SHP77 (cell line): ENCODE results near the gene NMUR1.

Experiments used
- DNase-seq, 2 experiments: peaks; one replicate each; lab custom pipeline; 2025; lab: John Stamatoyannopoulos, UW

NMUR1 gene

GRCh38 chr2:231552752-231553151, 22.5 kb upstream of the NMUR1 start:
- DNase-seq, result no peak

GRCh38 chr2:231549446-231550239, 19.4 kb upstream of the NMUR1 start:
- DNase-seq, result no peak

- no peak for DNase-seq
Measured at GRCh38 chr2:231548752-231549151, 18.5 kb upstream of the NMUR1 start.

- DNase-seq, result no peak
Measured at GRCh38 chr2:231547315-231548110, 17.3 kb upstream of the NMUR1 start.

GRCh38 chr2:231546014-231546715, 15.9 kb upstream of the NMUR1 start:
- no peak for DNase-seq

- no peak for DNase-seq
Measured at GRCh38 chr2:231545105-231545902, 15.1 kb upstream of the NMUR1 start.

GRCh38 chr2:231542136-231542535, 11.9 kb upstream of the NMUR1 start:
- DNase-seq, result no peak

GRCh38 chr2:231541645-231542044, 11.4 kb upstream of the NMUR1 start:
- peak in 1 of 2 experiments; percentile 27 for DNase-seq

GRCh38 chr2:231539991-231540390, 9.7 kb upstream of the NMUR1 start:
- no peak for DNase-seq

- no peak for DNase-seq
Measured at GRCh38 chr2:231535961-231536360, 5.7 kb upstream of the NMUR1 start.

- DNase-seq, result no peak
Measured at GRCh38 chr2:231533777-231534125, 3.5 kb upstream of the NMUR1 start.

- no peak for DNase-seq
Measured at GRCh38 chr2:231533086-231533776, 3.0 kb upstream of the NMUR1 start.

- no peak for DNase-seq
Measured at GRCh38 chr2:231532756-231533035, 2.5 kb upstream of the NMUR1 start.

- no peak for DNase-seq
Measured at GRCh38 chr2:231531883-231532755, 1.9 kb upstream of the NMUR1 start.

- no peak for DNase-seq
Measured at GRCh38 chr2:231531466-231531865, 1.2 kb upstream of the NMUR1 start.

GRCh38 chr2:231528636-231529030, 1.6 kb downstream of the NMUR1 start:
- no peak for DNase-seq

GRCh38 chr2:231527955-231528635, 2.1 kb downstream of the NMUR1 start:
- peak in 1 of 2 experiments; percentile 28 for DNase-seq

- DNase-seq, result no peak
Measured at GRCh38 chr2:231527091-231527395, 3.2 kb downstream of the NMUR1 start.

- DNase-seq, result no peak
Measured at GRCh38 chr2:231526341-231527090, 3.7 kb downstream of the NMUR1 start.
